H9 (cell line): ENCODE measurements around the gene NOD1. TPM values are rescaled to one million over a fixed set of nuclear protein-coding genes. Genes with fewer than 3 reads are reported as not detected.

Experiments
- DNase-seq: peaks from one replicate; pipeline ENCODE4 v3.0.0-alpha.2; 2017
- H2AFZ ChIP-seq: one replicate; pipeline ENCODE4 v1.6.1; 2013; ENCODE audit warnings: mild to moderate bottlenecking, low read length, control low read depth, moderate library complexity
- H2AK5ac ChIP-seq: 2 replicates; pipeline ENCODE4 v1.6.1; 2013; ENCODE audit warnings: low read length, control low read depth, mixed read lengths; ENCODE audit not compliant: insufficient read length
- H2BK120ac ChIP-seq: one replicate; pipeline ENCODE4 v1.6.1; 2013; ENCODE audit warnings: low read depth, mild to moderate bottlenecking, low read length, control low read depth, inconsistent platforms; ENCODE audit not compliant: poor library complexity, severe bottlenecking
- H2BK12ac ChIP-seq: 2 replicates; pipeline ENCODE4 v1.6.1; 2013; ENCODE audit warnings: low read length, control low read depth, mixed read lengths, low read depth; ENCODE audit not compliant: insufficient read length
- H2BK15ac ChIP-seq: 2 replicates; pipeline ENCODE4 v1.6.1; 2013; ENCODE audit warnings: low read depth, low read length, control low read depth
- H2BK20ac ChIP-seq: one replicate; pipeline ENCODE4 v1.6.1; 2013; ENCODE audit warnings: low read depth, mild to moderate bottlenecking, low read length, control low read depth, inconsistent platforms; ENCODE audit not compliant: poor library complexity, severe bottlenecking
- H2BK5ac ChIP-seq: 2 replicates; pipeline ENCODE4 v1.6.1; 2013; ENCODE audit warnings: low read length, control low read depth, mixed read lengths; ENCODE audit not compliant: insufficient read length
- H3K14ac ChIP-seq: 2 replicates; pipeline ENCODE4 v1.6.1; 2013; ENCODE audit warnings: low read length, control low read depth; ENCODE audit not compliant: insufficient read depth
- H3K18ac ChIP-seq: 2 replicates; pipeline ENCODE4 v1.6.1; 2013; ENCODE audit warnings: low read depth, mild to moderate bottlenecking, mixed read lengths, low read length, control low read depth; ENCODE audit not compliant: insufficient read length
- H3K23ac ChIP-seq: 2 replicates; pipeline ENCODE4 v1.6.1; 2013; ENCODE audit warnings: low read length, control low read depth, mixed read lengths, low read depth; ENCODE audit not compliant: insufficient read length
- H3K23me2 ChIP-seq: 2 replicates; pipeline ENCODE4 v1.6.1; 2013; ENCODE audit warnings: low read depth, mild to moderate bottlenecking, mixed read lengths, low read length, control low read depth; ENCODE audit not compliant: insufficient read length, poor library complexity, severe bottlenecking
- H3K27ac ChIP-seq: 2 replicates; pipeline ENCODE4 v1.5.1; 2013; ENCODE audit warnings: low read length, control low read depth, mixed read lengths, low read depth; ENCODE audit not compliant: insufficient read length
- H3K27me3 ChIP-seq: 2 replicates; pipeline ENCODE4 v1.6.1; 2013; ENCODE audit warnings: low read length, control low read depth, inconsistent platforms; ENCODE audit not compliant: insufficient read depth
- H3K4ac ChIP-seq: 2 replicates; pipeline ENCODE4 v1.6.1; 2013; ENCODE audit warnings: low read depth, mild to moderate bottlenecking, control low read depth, inconsistent platforms, low read length, moderate library complexity
- H3K4me1 ChIP-seq: 2 replicates; pipeline ENCODE4 v1.6.1; 2013; ENCODE audit warnings: low read length, control low read depth, inconsistent platforms; ENCODE audit not compliant: insufficient read depth
- H3K4me2 ChIP-seq: 2 replicates; pipeline ENCODE4 v1.6.1; 2013; ENCODE audit warnings: low read length, control low read depth, mixed read lengths; ENCODE audit not compliant: insufficient read length, insufficient read depth
- H3K56ac ChIP-seq: 2 replicates; pipeline ENCODE4 v1.6.1; 2013; ENCODE audit warnings: low read depth, mild to moderate bottlenecking, mixed read lengths, low read length, control low read depth; ENCODE audit not compliant: insufficient read length
- H3K79me1 ChIP-seq: 2 replicates; pipeline ENCODE4 v1.6.1; 2013; ENCODE audit warnings: low read depth, mild to moderate bottlenecking, moderate library complexity, low read length, control low read depth, inconsistent platforms; ENCODE audit not compliant: insufficient read depth, poor library complexity, severe bottlenecking
- H3K79me2 ChIP-seq: 2 replicates; pipeline ENCODE4 v1.6.1; 2013; ENCODE audit warnings: low read length, control low read depth, inconsistent platforms; ENCODE audit not compliant: insufficient read depth
- H3K9ac ChIP-seq: 2 replicates; pipeline ENCODE4 v1.6.1; 2013; ENCODE audit warnings: low read length, control low read depth, mixed read lengths; ENCODE audit not compliant: insufficient read length; ENCODE audit errors: extremely low read depth
- H3K9me3 ChIP-seq: one replicate; pipeline ENCODE4 v1.6.1; 2013; ENCODE audit warnings: low read depth, low read length, inconsistent platforms; ENCODE audit not compliant: control insufficient read depth
- H3T11ph ChIP-seq: one replicate; pipeline ENCODE4 v1.6.1; 2013; ENCODE audit warnings: mild to moderate bottlenecking, low read length, control low read depth, inconsistent platforms
- H4K20me1 ChIP-seq: one replicate; pipeline ENCODE4 v1.6.1; 2013; ENCODE audit not compliant: control insufficient read depth, insufficient read length, insufficient read depth
- H4K5ac ChIP-seq: 2 replicates; pipeline ENCODE4 v1.6.1; 2013; ENCODE audit warnings: low read depth, mild to moderate bottlenecking, mixed read lengths, low read length, control low read depth; ENCODE audit not compliant: insufficient read length
- H4K8ac ChIP-seq: replicated peaks from 2 replicates; pipeline ENCODE4 v1.6.1; 2013; ENCODE audit warnings: low read length, control low read depth, mixed read lengths, low read depth; ENCODE audit not compliant: insufficient read length
- H4K91ac ChIP-seq: 2 replicates; pipeline ENCODE4 v1.6.1; 2013; ENCODE audit warnings: low read depth, mild to moderate bottlenecking, moderate library complexity, mixed read lengths, low read length, control low read depth; ENCODE audit not compliant: insufficient read length
- H3K27ac Mint-ChIP-seq, 3 experiments: 2 replicates in 2 of 3; 3 replicates in 1 of 3; pipeline ENCODE4 v1.8.0; 2020 to 2021; ENCODE audit warnings: mixed read lengths in 3 of 3, mild to moderate bottlenecking in 1 of 3, moderate library complexity in 1 of 3
- H3K27me3 Mint-ChIP-seq: 2 replicates; pipeline ENCODE4 v1.8.0; 2021; ENCODE audit warnings: low read depth, mild to moderate bottlenecking, moderate library complexity, mixed read lengths
- H3K36me3 Mint-ChIP-seq, 3 experiments: 2 replicates in 2 of 3; 3 replicates in 1 of 3; pipeline ENCODE4 v1.8.0; 2020 to 2021; ENCODE audit warnings: low read depth in 3 of 3, mixed read lengths in 3 of 3; ENCODE audit not compliant: insufficient read depth in 1 of 3
- H3K4me1 Mint-ChIP-seq, 2 experiments: 2 replicates each; pipeline ENCODE4 v1.8.0; 2020; ENCODE audit warnings: mixed read lengths in 2 of 2
- H3K4me3 Mint-ChIP-seq, 2 experiments: 2 replicates in 1 of 2; 3 replicates in 1 of 2; pipeline ENCODE4 v1.8.0; 2020 to 2021; ENCODE audit warnings: mild to moderate bottlenecking in 2 of 2, mixed read lengths in 2 of 2, moderate library complexity in 1 of 2
- H3K9me3 Mint-ChIP-seq, 2 experiments: 2 replicates in 1 of 2; 3 replicates in 1 of 2; pipeline ENCODE4 v1.8.0; 2020; ENCODE audit warnings: mild to moderate bottlenecking in 2 of 2, mixed read lengths in 2 of 2, moderate library complexity in 1 of 2
- WGBS: extraction: QIAGEN DNeasy Blood & Tissue Kit; methylation state at CpG from one replicate; pipeline ENCODE4 v1.1.7; 2013; ENCODE audit warnings: missing lambda C conversion rate, low lambda C conversion rate, mixed read lengths; ENCODE audit not compliant: insufficient read length; ENCODE audit errors: extremely low coverage; 5-methylcytosine and 5-hydroxymethylcytosine counted together
- total RNA-seq: library from RNA; stranded (reverse); gene quantifications from 2 replicates; pipeline ENCODE4 v1.2.1, GENCODE V29; 2021
- TF ChIP-seq, protein P1 (sequence below): fragments of 200-600 bp; sonication (generic); conservative IDR thresholded peaks from 3 replicates; pipeline ENCODE4 v1.8.0; 2021; ENCODE audit warnings: antibody characterized with exemption, mild to moderate bottlenecking

Gene NOD1
- total RNA-seq, 1 experiment from 2014 or later, result 5.3 TPM

DNA sequence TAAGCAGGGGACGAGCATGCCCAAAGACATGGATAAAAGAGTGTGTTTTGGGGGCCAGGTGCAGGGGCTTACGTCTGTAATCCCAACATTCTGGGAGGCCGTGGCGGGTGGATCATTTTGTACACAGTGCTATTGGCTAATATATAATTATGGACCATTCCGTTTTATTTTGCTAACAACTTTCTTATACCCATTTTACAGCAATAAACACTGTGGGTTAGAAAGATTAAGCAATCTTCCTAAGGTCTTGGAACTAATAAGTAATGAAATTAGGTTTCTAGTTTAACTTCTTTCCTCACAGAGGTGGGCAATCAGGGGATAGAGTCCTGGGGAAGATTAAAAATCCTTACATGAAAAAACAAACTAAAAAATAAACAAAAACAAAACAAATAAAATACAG lies 22.7 kb upstream of the NOD1 start:
- H3K4me1 Mint-ChIP-seq, result peaks cover 20 to 21% of the 10 kb centered on the region in 2 experiments
- no peak overlapping the region for H3K4me2 ChIP-seq
- H3K4me3 Mint-ChIP-seq, result no peak overlapping the region
- H3K56ac ChIP-seq, result no peak overlapping the region
- H3K23me2 ChIP-seq, result peaks cover 9% of the 10 kb centered on the region
- H3K27ac ChIP-seq, result no peak overlapping the region
- peaks cover 11% of the 10 kb centered on the region; the same call in 1 of the 2 replicates for H3K4me1 ChIP-seq
- no peak overlapping the region for H3K4ac ChIP-seq
- H3K79me2 ChIP-seq, result peaks cover 19% of the 10 kb centered on the region; the same call in 1 of the 2 replicates
- H4K20me1 ChIP-seq, result no peaks in the 10 kb centered on the region
- no peak overlapping the region for H2AFZ ChIP-seq
- H2BK120ac ChIP-seq, result no peak overlapping the region
- no CpG with 5 or more reads among the region's 5 CpGs for WGBS
- H2BK5ac ChIP-seq, result no peak overlapping the region
- H4K5ac ChIP-seq, result no peak overlapping the region
- no peak overlapping the region for H3K23ac ChIP-seq
- no peaks in the 10 kb centered on the region for H3K9me3 ChIP-seq
- H3K14ac ChIP-seq, result no peak overlapping the region
- no peak overlapping the region for H4K8ac ChIP-seq
- H2BK15ac ChIP-seq, result no peak overlapping the region
- TF ChIP-seq, protein P1, sequence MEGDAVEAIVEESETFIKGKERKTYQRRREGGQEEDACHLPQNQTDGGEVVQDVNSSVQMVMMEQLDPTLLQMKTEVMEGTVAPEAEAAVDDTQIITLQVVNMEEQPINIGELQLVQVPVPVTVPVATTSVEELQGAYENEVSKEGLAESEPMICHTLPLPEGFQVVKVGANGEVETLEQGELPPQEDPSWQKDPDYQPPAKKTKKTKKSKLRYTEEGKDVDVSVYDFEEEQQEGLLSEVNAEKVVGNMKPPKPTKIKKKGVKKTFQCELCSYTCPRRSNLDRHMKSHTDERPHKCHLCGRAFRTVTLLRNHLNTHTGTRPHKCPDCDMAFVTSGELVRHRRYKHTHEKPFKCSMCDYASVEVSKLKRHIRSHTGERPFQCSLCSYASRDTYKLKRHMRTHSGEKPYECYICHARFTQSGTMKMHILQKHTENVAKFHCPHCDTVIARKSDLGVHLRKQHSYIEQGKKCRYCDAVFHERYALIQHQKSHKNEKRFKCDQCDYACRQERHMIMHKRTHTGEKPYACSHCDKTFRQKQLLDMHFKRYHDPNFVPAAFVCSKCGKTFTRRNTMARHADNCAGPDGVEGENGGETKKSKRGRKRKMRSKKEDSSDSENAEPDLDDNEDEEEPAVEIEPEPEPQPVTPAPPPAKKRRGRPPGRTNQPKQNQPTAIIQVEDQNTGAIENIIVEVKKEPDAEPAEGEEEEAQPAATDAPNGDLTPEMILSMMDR, result no peak
- no peak overlapping the region for H4K91ac ChIP-seq
- no peak overlapping the region for H3T11ph ChIP-seq
- H3K18ac ChIP-seq, result no peak overlapping the region
- no peak overlapping the region for H3K9ac ChIP-seq
- H2BK12ac ChIP-seq, result no peak overlapping the region
- no peak for DNase-seq
- no peak overlapping the region for H2BK20ac ChIP-seq
- peaks cover 35 to 56% (median 48%) of the 10 kb centered on the region in 3 experiments for H3K36me3 Mint-ChIP-seq
- no peaks in the 10 kb centered on the region for H3K27me3 ChIP-seq
- peaks cover 5% of the 10 kb centered on the region for H3K27me3 Mint-ChIP-seq
- no peak overlapping the region for H2AK5ac ChIP-seq
- H3K79me1 ChIP-seq, result peaks cover 6% of the 10 kb centered on the region
- no peak overlapping the region for H3K27ac Mint-ChIP-seq
- H3K9me3 Mint-ChIP-seq, result peaks cover 8 to 18% of the 10 kb centered on the region in 2 experiments
